ENCODE measurements around the gene ARHGAP9.
"Not testable (repeated sequence)": the region's sequence is repeated elsewhere in the genome, so short reads cannot be mapped to it uniquely, and the experiment has no call there.

DNA sequence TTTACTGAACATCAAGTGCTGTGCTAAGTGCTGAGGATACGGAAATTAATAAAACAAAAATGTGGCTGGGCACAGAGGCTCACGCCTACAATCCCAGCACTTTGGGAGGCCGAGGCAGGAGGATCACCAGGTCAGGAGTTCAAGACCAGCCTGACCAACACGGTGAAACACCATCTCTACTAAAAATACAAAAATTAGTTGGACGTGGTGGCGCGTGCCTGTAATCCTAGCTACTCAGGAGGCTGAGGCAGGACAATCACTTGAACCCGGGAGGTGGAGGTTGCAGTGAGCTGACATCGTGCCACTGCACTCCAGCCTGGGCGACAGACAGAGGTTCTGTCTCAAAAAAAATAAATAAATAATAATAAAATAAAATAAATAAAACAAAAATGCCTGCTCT is 52.7 kb downstream of the ARHGAP9 start:
- not testable (repeated sequence) for TF ChIP-seq CTCF (IDR thresholded peaks at IDR 0.05); POLR2A (IDR thresholded peaks at IDR 0.05); POLR2AphosphoS5 (IDR thresholded peaks at IDR 0.05); EP300 (IDR thresholded peaks at IDR 0.05; ENCODE audit: low read depth)
